ENCODE measurements around the gene AMD1. TPM values are rescaled to one million over a fixed set of nuclear protein-coding genes. Genes with fewer than 3 reads are reported as not detected.

AMD1 gene
- total RNA-seq, 1 donor from 2014 or later = 50.5 TPM

Other genes with a start within 250 kb of the AMD1 start
- gene CDK19, start 59.3 kb upstream of the AMD1 start, total RNA-seq (ENCODE audit: unreplicated experiment) = 19.0 TPM
- gene GTF3C6, start 83.9 kb downstream of the AMD1 start, total RNA-seq (ENCODE audit: unreplicated experiment) = 75.3 TPM
- 9.4 TPM for gene RPF2, start 107.3 kb downstream of the AMD1 start, total RNA-seq (ENCODE audit: unreplicated experiment)
- gene SLC16A10, start 212.7 kb downstream of the AMD1 start, total RNA-seq (ENCODE audit: unreplicated experiment) = 2.4 TPM

All from endothelial cell (in vitro differentiated cells).